Right hindlimb (tissue), 1 donor: ENCODE results near the gene ARHGAP45.

Source experiments
- DNase-seq: peaks from one replicate; pipeline ENCODE4 v3.0.0-alpha.2; 2018

ARHGAP45 gene

GRCh38 chr19:1070931-1071791 lies 4.2 kb downstream of the ARHGAP45 start:
- no peak for DNase-seq

- no peak for DNase-seq
Measured at GRCh38 chr19:1072371-1073015, 5.5 kb downstream of the ARHGAP45 start.

- DNase-seq, result no peak
Measured at GRCh38 chr19:1073063-1073955, 6.3 kb downstream of the ARHGAP45 start.

- no peak for DNase-seq
Measured at GRCh38 chr19:1073956-1074517, 7.1 kb downstream of the ARHGAP45 start.

GRCh38 chr19:1074544-1075283 lies 7.7 kb downstream of the ARHGAP45 start:
- no peak for DNase-seq

GRCh38 chr19:1076046-1076386 lies 9.0 kb downstream of the ARHGAP45 start:
- DNase-seq, result no peak

- DNase-seq, result no peak
Measured at GRCh38 chr19:1076951-1077350, 10.0 kb downstream of the ARHGAP45 start.

GRCh38 chr19:1079566-1080111 lies 12.7 kb downstream of the ARHGAP45 start:
- DNase-seq, result no peak

GRCh38 chr19:1080360-1081161 lies 13.6 kb downstream of the ARHGAP45 start:
- no peak for DNase-seq

- DNase-seq, result peak; percentile 15
Measured at GRCh38 chr19:1081301-1082164, 14.6 kb downstream of the ARHGAP45 start.

GRCh38 chr19:1082165-1082927 lies 15.4 kb downstream of the ARHGAP45 start:
- DNase-seq, result peak; percentile 45

- peak; percentile 13 for DNase-seq
Measured at GRCh38 chr19:1082928-1083816, 16.2 kb downstream of the ARHGAP45 start.

- DNase-seq, result peak; percentile 24
Measured at GRCh38 chr19:1084024-1084868, 17.3 kb downstream of the ARHGAP45 start.

GRCh38 chr19:1085053-1085658 lies 18.2 kb downstream of the ARHGAP45 start:
- DNase-seq, result no peak

GRCh38 chr19:1085676-1086442 lies 18.9 kb downstream of the ARHGAP45 start:
- DNase-seq, result no peak

GRCh38 chr19:1086613-1087012 lies 19.6 kb downstream of the ARHGAP45 start:
- DNase-seq, result no peak
